Measurements from ENCODE around the gene GRID1.

- TF ChIP-seq CTCF (IDR thresholded peaks at IDR 0.05 in 2 of 3, conservative IDR thresholded peaks at IDR 0.05 in 1 of 3; ENCODE audit: borderline replicate concordance in 1 of 3, insufficient read depth in 1 of 3, low read depth in 2 of 3, low read length in 2 of 3) = no peak
- TF ChIP-seq FOSL1 (IDR thresholded peaks at IDR 0.05; ENCODE audit: low read depth) = no peak
- TF ChIP-seq POLR2AphosphoS5 (IDR thresholded peaks at IDR 0.05; ENCODE audit: low read depth, low read length) = no peak
- TF ChIP-seq EZH2phosphoT487 (IDR thresholded peaks at IDR 0.05; ENCODE audit: borderline replicate concordance) = no peak
- no peak for TF ChIP-seq REST (IDR thresholded peaks at IDR 0.05; ENCODE audit: low read depth)
- no peak for TF ChIP-seq SP1 (IDR thresholded peaks at IDR 0.05; ENCODE audit: low read depth)
These were observed 149.1 kb downstream of the GRID1 start for GRCh38 chr10:86217371-86218080.

Data from HCT116 (cell line).